Thyroid gland (tissue), 4 donors: ENCODE measurements around the gene RASAL1.

ENCODE experiments used
- POLR2A ChIP-seq, 2 donors: fragments of 450-650 bp; IDR thresholded peaks; one replicate each; pipeline ENCODE4 v1.6.1; 2017; ENCODE audit warnings: antibody characterized with exemption in 2 of 2, mild to moderate bottlenecking in 2 of 2, moderate library complexity in 1 of 2
- TF ChIP-seq, protein P1 (sequence below), 6 experiments: fragments of 200-600 bp in 3 of 6; fragments of 450-650 bp in 3 of 6; sonication (generic) in 3 of 6; IDR thresholded peaks; one replicate each; pipeline ENCODE4 v1.5.1; 2016 to 2019; ENCODE audit warnings: antibody characterized with exemption in 6 of 6, mild to moderate bottlenecking in 2 of 6, inconsistent platforms in 1 of 6, moderate library complexity in 1 of 6

- TF ChIP-seq, protein P1, sequence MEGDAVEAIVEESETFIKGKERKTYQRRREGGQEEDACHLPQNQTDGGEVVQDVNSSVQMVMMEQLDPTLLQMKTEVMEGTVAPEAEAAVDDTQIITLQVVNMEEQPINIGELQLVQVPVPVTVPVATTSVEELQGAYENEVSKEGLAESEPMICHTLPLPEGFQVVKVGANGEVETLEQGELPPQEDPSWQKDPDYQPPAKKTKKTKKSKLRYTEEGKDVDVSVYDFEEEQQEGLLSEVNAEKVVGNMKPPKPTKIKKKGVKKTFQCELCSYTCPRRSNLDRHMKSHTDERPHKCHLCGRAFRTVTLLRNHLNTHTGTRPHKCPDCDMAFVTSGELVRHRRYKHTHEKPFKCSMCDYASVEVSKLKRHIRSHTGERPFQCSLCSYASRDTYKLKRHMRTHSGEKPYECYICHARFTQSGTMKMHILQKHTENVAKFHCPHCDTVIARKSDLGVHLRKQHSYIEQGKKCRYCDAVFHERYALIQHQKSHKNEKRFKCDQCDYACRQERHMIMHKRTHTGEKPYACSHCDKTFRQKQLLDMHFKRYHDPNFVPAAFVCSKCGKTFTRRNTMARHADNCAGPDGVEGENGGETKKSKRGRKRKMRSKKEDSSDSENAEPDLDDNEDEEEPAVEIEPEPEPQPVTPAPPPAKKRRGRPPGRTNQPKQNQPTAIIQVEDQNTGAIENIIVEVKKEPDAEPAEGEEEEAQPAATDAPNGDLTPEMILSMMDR (IDR thresholded peaks at IDR 0.05) = no peak
- no peak for TF ChIP-seq POLR2A (IDR thresholded peaks at IDR 0.05)
These were observed 60.4 kb downstream of the RASAL1 start for GRCh38 chr12:113075137-113075683.
